ENCODE results near the gene CCDC186. TPM values are rescaled to one million over a fixed set of nuclear protein-coding genes. Genes with fewer than 3 reads are reported as not detected.
A peak's percentile ranks its signal among the peaks of the same experiment; 100 is the strongest.

CCDC186 gene
- 10 to 100 TPM; 17.3 to 19.3 TPM for total RNA-seq

DNA sequence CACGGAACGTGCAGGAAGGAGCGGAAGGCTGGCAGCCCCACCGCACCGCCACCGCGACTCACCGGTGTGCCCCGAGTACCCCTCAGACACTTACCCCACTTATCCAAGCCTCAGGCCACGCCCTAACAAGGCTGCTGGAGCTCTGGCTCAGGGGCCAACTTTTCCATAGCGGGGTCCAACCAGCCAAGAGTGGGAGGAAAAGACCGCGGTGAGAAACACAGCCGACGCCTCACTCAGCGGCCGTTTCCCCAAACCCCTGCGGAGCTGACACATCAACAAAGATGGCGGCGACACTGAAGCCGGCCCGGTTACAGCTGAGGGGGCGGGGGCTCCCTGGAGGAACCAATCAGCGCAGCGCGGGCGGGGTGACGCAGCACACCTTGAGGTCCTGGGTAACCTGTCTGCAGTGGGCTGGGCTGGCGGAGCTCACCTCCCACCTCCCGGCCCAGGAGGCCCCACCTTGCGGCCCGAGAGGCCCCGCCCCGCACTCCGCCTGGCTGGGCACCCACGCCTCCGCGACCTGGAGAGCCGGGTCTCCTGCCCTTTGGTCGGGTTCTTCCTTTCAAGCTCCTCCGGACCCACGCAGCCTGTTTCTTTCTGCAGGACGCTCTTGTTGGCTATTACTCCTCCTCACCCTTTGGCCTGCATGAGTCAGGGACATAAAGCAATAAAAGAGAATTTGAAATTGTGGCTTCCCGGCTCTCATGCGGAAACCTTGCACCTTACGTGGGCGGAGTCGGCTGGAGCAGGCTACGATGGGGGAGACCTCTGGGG lies at the start of gene CCDC186:
CCDC186 (minus strand) TSS at position 283 of the 774 bp plus-strand sequence. CDS start 10,935 bp downstream, outside the sequence.
- Mint-ChIP-seq H3K27ac (peak within 1 kb of the TSS; percentile 97), H3K27me3 (ENCODE audit: low read depth) (peaks cover 8% of the 10 kb centered on the region), H3K9me3 (no peaks in the 10 kb centered on the region), H3K36me3 (ENCODE audit: insufficient read depth in 2 of 2) (peaks cover 3 to 5% of the 10 kb centered on the region in 2 donors), H3K4me3 (peak within 1 kb of the TSS; percentile 99 to 100), H3K4me1 (ENCODE audit: low read depth) (peaks cover 41% of the 10 kb centered on the region)
- ATAC-seq (replicated peaks in 1 of 2) = peak; percentile 99
- DNase-seq = peak; percentile 98 to 99

DNA sequence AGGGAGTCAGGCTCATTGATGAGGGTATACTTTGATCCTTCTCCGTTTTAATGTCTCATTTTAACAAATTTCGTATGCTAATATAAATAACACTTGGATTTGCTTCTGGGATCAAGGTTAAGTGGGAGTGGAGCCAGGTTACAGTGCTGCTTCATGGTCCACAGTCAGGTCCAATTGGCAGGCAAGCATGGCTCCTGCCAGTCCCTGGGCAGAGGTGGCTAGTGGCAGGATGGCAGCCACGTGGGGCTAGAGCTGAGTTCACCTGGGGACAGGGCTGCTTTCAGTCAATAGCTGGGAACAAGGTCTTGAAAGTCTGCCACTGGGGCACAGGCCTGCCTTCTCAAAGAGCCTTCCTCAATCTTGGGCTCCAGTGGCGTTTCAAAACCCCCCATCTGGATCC lies 49.1 kb upstream of the CCDC186 start:
- no peaks in the 10 kb centered on the region for H3K9me3 Mint-ChIP-seq
- H3K4me1 Mint-ChIP-seq (ENCODE audit: low read depth) = no peaks in the 10 kb centered on the region
- no peak overlapping the region for H3K27ac Mint-ChIP-seq
- no peak for DNase-seq
- no peaks in the 10 kb centered on the region for H3K36me3 Mint-ChIP-seq (ENCODE audit: insufficient read depth in 2 of 2)
- peaks cover 29% of the 10 kb centered on the region for H3K27me3 Mint-ChIP-seq (ENCODE audit: low read depth)
- ATAC-seq (replicated peaks in 1 of 2) = no peak
- H3K4me3 Mint-ChIP-seq = no peak overlapping the region

DNA sequence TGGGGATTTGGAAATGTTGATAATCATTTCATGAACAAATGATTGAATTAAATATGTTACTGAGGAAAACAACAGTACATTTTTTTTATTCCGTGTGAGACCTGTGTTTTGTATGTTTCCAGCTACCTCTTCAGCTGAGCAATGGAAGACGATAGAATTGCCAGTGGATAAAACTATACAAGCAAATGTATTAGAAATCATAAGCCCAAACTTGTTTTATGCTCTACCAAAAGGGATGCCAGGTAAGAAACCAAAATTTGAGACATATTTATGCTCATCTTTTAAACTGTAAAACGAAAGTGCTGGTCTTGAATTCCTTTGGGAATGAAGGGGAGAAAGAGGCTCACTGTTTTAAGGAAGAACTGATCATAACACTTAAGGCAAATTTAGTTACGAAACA lies 47.2 kb upstream of the CCDC186 start:
- no peak overlapping the region for H3K4me3 Mint-ChIP-seq
- no peaks in the 10 kb centered on the region for H3K4me1 Mint-ChIP-seq (ENCODE audit: low read depth)
- no peaks in the 10 kb centered on the region for H3K9me3 Mint-ChIP-seq
- H3K27me3 Mint-ChIP-seq (ENCODE audit: low read depth) = peaks cover 20% of the 10 kb centered on the region
- H3K27ac Mint-ChIP-seq = no peak overlapping the region
- H3K36me3 Mint-ChIP-seq (ENCODE audit: insufficient read depth in 2 of 2) = no peaks in the 10 kb centered on the region
- no peak for ATAC-seq (replicated peaks in 1 of 2)
- no peak for DNase-seq

DNA sequence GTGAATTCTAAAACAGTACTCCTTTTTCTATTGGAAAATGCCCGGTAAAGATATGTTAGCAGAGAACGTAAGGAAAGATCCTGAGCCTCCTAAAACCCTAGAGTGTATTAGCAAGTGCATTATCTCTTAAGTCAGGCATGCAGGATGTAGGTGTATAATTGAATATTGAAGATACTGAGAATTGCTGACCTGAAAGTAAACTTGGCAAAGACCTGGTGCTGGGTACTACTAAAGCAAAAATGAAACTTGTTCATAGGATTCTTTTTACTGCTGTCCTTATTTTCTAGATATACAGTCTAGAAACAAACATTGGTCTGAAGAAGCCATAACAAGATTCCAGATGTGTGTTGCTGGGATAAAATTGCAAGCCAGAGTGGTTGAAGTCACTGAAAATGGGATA lies 46.3 kb upstream of the CCDC186 start:
- peaks cover 20% of the 10 kb centered on the region for H3K27me3 Mint-ChIP-seq (ENCODE audit: low read depth)
- H3K36me3 Mint-ChIP-seq (ENCODE audit: insufficient read depth in 2 of 2) = no peaks in the 10 kb centered on the region
- DNase-seq (no peak), ATAC-seq (replicated peaks in 1 of 2) (no peak)
- H3K27ac Mint-ChIP-seq = no peak overlapping the region
- no peak overlapping the region for H3K4me3 Mint-ChIP-seq
- no peaks in the 10 kb centered on the region for H3K9me3 Mint-ChIP-seq
- no peaks in the 10 kb centered on the region for H3K4me1 Mint-ChIP-seq (ENCODE audit: low read depth)

DNA sequence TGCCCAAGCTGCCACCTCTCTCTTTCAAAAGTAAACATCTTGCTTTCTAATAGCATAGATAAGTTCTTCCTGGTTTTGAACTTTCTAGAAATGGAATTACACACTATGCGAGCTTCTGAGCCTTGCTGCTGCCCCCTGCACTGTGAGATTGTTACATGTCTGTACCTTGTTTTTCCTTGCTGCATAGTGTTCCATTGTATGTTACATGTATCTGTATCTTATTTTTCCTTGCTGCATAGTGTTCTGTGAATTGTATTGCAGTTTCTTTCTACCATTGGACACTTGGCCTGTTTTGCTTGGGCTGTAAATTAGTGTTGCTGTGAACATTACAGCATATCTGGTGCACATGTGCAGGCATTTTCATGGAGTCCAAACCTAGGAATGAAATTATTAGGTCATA lies 41.0 kb upstream of the CCDC186 start:
- Mint-ChIP-seq H3K36me3 (ENCODE audit: insufficient read depth in 2 of 2) (no peaks in the 10 kb centered on the region), H3K27ac (no peak overlapping the region), H3K4me3 (no peak overlapping the region), H3K4me1 (ENCODE audit: low read depth) (no peaks in the 10 kb centered on the region), H3K9me3 (no peaks in the 10 kb centered on the region), H3K27me3 (ENCODE audit: low read depth) (peaks cover 2% of the 10 kb centered on the region)
- ATAC-seq (replicated peaks in 1 of 2) = no peak
- DNase-seq = no peak

DNA sequence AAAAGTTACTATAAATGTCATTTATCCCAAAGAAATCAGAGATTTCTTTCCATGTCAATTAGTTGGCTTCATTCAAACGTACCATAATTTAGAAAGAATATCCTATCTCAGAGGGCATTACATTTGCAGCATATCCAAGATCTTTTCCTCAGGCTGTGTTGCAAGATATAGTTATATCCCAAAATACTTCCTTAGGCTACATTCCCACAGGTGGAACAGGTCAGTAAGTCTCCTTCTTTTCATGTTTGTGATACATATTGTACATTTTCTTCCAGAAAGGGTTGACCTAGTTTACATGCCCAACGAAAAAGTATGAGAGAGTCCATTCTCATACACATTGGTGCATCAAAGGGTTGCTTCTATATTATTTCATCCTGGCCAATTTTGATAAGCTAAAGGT lies 38.1 kb upstream of the CCDC186 start:
- no peaks in the 10 kb centered on the region for H3K9me3 Mint-ChIP-seq
- ATAC-seq (replicated peaks in 1 of 2) = no peak
- H3K4me3 Mint-ChIP-seq = no peak overlapping the region
- no peaks in the 10 kb centered on the region for H3K27me3 Mint-ChIP-seq (ENCODE audit: low read depth)
- DNase-seq = no peak
- no peaks in the 10 kb centered on the region for H3K4me1 Mint-ChIP-seq (ENCODE audit: low read depth)
- H3K36me3 Mint-ChIP-seq (ENCODE audit: insufficient read depth in 2 of 2) = no peaks in the 10 kb centered on the region
- no peak overlapping the region for H3K27ac Mint-ChIP-seq

DNA sequence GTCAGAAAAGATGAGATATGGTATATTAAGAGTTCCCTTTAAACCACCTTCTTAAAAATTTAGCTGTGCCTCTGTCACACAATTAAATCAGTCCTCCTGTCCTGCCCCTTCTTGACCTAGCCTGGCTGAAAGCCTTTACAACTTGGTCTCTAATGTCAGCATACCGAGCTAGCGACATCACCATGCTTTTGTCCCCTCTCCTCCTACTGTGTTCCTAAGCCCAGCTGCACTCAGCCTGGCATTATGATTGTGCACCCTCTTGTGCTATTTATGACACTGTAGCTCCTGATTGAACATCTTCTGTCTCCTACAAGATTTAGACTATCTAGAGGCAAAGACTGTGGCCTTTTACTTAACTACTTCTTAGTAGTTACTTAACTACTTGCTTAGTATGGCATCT lies 34.3 kb upstream of the CCDC186 start:
- Mint-ChIP-seq H3K36me3 (ENCODE audit: insufficient read depth in 2 of 2) (no peaks in the 10 kb centered on the region), H3K9me3 (no peaks in the 10 kb centered on the region), H3K4me3 (no peak overlapping the region), H3K27ac (no peak overlapping the region), H3K4me1 (ENCODE audit: low read depth) (no peaks in the 10 kb centered on the region), H3K27me3 (ENCODE audit: low read depth) (peaks cover 12% of the 10 kb centered on the region)
- no peak for DNase-seq
- no peak for ATAC-seq (replicated peaks in 1 of 2)

DNA sequence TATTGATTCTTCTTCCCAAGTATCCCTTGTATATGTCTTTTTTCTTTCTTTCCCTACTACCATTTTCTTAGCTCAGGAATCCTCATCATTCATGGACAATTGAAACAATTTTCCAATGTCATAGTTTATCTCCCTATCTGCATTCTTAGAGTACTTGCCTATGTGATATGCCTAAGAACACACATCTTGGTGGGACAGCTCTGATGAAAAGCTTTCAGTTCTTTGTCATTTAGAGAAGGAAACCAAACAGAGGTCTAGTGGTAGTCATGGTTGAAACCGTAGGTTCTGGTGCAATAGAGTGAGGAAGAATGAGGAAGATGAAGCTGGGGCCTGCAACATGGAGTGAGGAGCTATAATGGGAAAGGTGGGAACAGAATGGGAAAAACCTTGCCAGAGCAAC lies 33.3 kb upstream of the CCDC186 start:
- no peaks in the 10 kb centered on the region for H3K36me3 Mint-ChIP-seq (ENCODE audit: insufficient read depth in 2 of 2)

DNA sequence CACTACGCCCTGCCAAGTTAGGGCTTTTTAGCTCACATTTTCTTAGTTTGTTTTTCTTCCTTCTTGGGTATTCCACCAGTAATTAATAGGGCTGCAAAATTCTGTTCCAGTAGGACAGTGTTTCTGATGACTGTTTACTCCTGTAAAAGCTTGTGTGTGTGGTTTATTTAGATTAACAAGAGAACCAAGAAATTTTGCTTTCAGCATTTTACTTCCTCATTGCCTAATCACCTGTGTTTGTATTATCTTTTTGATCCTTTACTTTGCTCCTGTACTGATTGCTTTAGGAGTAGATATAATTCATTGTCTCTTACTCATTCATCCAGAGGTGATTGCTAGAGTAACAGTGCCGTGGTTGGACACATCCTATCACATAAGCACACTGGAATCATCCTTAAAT lies 32.9 kb upstream of the CCDC186 start:
- H3K27ac Mint-ChIP-seq = no peak overlapping the region
- DNase-seq (no peak), ATAC-seq (replicated peaks in 1 of 2) (no peak)
- no peaks in the 10 kb centered on the region for H3K4me1 Mint-ChIP-seq (ENCODE audit: low read depth)
- H3K9me3 Mint-ChIP-seq = no peaks in the 10 kb centered on the region
- peaks cover 19% of the 10 kb centered on the region for H3K27me3 Mint-ChIP-seq (ENCODE audit: low read depth)
- H3K4me3 Mint-ChIP-seq = no peak overlapping the region
- no peaks in the 10 kb centered on the region for H3K36me3 Mint-ChIP-seq (ENCODE audit: insufficient read depth in 2 of 2)

More for the DNA sequence above, 33.3 kb upstream of the CCDC186 start:
- DNase-seq = no peak
- no peak overlapping the region for H3K27ac Mint-ChIP-seq
- no peaks in the 10 kb centered on the region for H3K4me1 Mint-ChIP-seq (ENCODE audit: low read depth)
- ATAC-seq (replicated peaks in 1 of 2) = no peak
- H3K4me3 Mint-ChIP-seq = no peak overlapping the region
- H3K27me3 Mint-ChIP-seq (ENCODE audit: low read depth) = peaks cover 19% of the 10 kb centered on the region
- no peaks in the 10 kb centered on the region for H3K9me3 Mint-ChIP-seq

DNA sequence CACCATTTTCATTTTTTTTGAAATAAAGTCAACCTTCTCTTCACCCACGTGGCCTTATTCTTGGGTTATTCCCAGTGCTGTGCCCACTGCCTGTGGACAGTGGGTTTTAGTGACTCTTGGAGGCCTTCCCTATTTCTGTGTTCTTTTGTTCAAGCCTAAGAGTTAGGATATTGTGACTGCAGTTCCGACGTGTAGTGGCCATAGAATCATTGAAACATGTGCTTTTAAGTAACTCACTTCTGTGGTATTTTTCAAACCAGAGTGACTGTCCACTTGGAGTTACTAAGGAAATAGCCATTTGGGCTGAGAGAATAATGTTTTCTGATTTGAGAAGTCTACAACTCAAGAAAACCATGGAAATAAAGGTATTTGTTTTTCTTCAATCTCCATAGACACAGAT lies 28.8 kb upstream of the CCDC186 start:
- Mint-ChIP-seq H3K36me3 (ENCODE audit: insufficient read depth in 2 of 2) (no peaks in the 10 kb centered on the region), H3K4me1 (ENCODE audit: low read depth) (no peaks in the 10 kb centered on the region)

DNA sequence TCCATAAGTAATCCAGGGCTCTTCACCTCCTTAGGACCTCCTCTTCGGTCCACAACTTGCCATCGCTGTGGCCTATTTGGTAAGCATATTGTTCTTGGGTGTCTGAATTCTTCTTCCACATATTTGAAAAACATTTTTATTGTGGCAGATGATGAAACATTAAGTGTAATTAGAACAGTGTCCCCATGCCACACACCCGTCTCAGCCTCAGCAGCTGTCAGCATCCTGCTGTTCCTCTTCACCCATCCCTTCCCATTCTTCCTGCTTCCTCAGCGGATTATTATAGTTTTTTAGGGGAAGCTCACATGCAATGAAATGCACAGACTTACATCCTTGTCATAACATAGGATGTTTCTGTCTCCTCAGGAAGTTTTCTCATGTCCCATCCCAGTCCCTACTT lies 25.2 kb upstream of the CCDC186 start:
- no peak overlapping the region for H3K27ac Mint-ChIP-seq
- no peaks in the 10 kb centered on the region for H3K9me3 Mint-ChIP-seq
- no peak overlapping the region for H3K4me3 Mint-ChIP-seq
- no peaks in the 10 kb centered on the region for H3K36me3 Mint-ChIP-seq (ENCODE audit: insufficient read depth in 2 of 2)
- peaks cover 13% of the 10 kb centered on the region for H3K4me1 Mint-ChIP-seq (ENCODE audit: low read depth)
- DNase-seq (no peak), ATAC-seq (replicated peaks in 1 of 2) (no peak)
- peaks cover 52% of the 10 kb centered on the region for H3K27me3 Mint-ChIP-seq (ENCODE audit: low read depth)

More for the DNA sequence above, 28.8 kb upstream of the CCDC186 start:
- H3K27me3 Mint-ChIP-seq (ENCODE audit: low read depth) = peaks cover 42% of the 10 kb centered on the region
- no peaks in the 10 kb centered on the region for H3K9me3 Mint-ChIP-seq
- ATAC-seq (replicated peaks in 1 of 2) = no peak
- no peak for DNase-seq
- no peak overlapping the region for H3K27ac Mint-ChIP-seq
- no peak overlapping the region for H3K4me3 Mint-ChIP-seq

DNA sequence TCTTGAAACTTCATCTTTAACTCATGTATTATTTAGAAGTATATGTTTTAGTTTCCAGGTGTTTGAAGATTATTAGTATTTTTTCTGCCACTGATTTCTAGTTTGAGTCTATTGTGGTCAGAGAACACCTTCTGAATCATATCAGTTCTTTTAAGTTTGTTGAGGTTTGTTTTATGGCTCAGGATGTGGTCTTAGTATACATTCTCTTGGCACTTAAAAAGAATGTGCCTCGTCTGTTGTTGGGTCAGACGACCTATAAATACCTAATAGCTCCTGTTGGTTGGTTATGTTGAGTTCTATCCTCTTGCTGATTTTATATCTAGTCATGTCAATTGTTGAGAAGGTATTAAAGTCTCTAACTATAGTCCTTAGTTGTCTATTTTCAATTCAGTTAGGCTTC lies 21.1 kb upstream of the CCDC186 start:
- no peak overlapping the region for H3K4me3 Mint-ChIP-seq
- DNase-seq (no peak), ATAC-seq (replicated peaks in 1 of 2) (peak; percentile 61 to 72)
- peaks cover 13% of the 10 kb centered on the region for H3K4me1 Mint-ChIP-seq (ENCODE audit: low read depth)
- H3K9me3 Mint-ChIP-seq = no peaks in the 10 kb centered on the region
- no peak overlapping the region for H3K27ac Mint-ChIP-seq
- peaks cover 35% of the 10 kb centered on the region for H3K27me3 Mint-ChIP-seq (ENCODE audit: low read depth)
- no peaks in the 10 kb centered on the region for H3K36me3 Mint-ChIP-seq (ENCODE audit: insufficient read depth in 2 of 2)

DNA sequence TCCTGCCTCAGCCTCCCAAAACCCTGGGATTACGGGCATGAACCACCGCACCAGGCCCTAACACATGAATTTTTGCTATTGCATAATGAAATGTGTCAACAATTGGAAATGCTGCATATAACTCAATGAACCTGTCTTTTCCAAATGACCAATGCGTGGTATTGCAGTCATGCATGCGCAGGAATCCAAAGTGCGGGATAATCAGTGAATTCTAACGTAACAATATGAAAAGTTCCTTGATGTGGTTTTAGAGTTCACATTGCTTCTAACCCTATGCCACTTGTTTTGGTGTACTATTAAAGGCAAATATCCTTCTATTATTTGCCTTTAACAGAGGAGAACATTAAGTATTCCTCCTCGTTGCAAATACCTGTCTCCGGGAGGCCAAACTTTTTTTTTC lies 15.7 kb upstream of the CCDC186 start:
- H3K36me3 Mint-ChIP-seq (ENCODE audit: insufficient read depth in 2 of 2) = no peaks in the 10 kb centered on the region
- H3K4me3 Mint-ChIP-seq = no peak overlapping the region
- no peaks in the 10 kb centered on the region for H3K4me1 Mint-ChIP-seq (ENCODE audit: low read depth)
- H3K27ac Mint-ChIP-seq = no peak overlapping the region
- DNase-seq (no peak), ATAC-seq (replicated peaks in 1 of 2) (no peak)
- peaks cover 5% of the 10 kb centered on the region for H3K27me3 Mint-ChIP-seq (ENCODE audit: low read depth)
- H3K9me3 Mint-ChIP-seq = no peaks in the 10 kb centered on the region

DNA sequence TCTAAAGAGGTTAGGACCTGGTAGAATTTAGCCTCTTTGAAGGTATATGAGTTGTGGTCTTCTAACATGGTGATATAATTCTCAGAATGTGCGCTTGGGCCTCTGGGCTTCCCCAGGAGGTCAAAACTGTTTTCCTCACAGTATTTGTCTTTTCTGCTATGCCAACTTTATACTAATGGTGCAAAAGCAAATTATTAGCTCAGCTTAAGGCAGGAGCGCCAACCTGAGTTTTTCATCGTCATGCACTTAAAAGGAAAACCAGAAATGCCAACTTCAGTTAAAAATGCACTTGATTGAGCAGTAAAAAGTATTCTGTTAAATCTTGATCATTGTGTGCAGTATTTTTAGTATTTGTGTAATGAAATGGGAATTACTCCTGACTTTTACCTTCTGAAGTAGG lies 14.9 kb upstream of the CCDC186 start:
- H3K27ac Mint-ChIP-seq = no peak overlapping the region
- no peak for ATAC-seq (replicated peaks in 1 of 2)
- H3K4me1 Mint-ChIP-seq (ENCODE audit: low read depth) = no peaks in the 10 kb centered on the region
- no peaks in the 10 kb centered on the region for H3K9me3 Mint-ChIP-seq
- no peaks in the 10 kb centered on the region for H3K36me3 Mint-ChIP-seq (ENCODE audit: insufficient read depth in 2 of 2)
- no peak for DNase-seq
- no peak overlapping the region for H3K4me3 Mint-ChIP-seq
- H3K27me3 Mint-ChIP-seq (ENCODE audit: low read depth) = peaks cover 4% of the 10 kb centered on the region

Data from activated T-cell treated with anti-CD3 and anti-CD28 coated beads, Interleukin-2, amount 50 U/mL, for 72 hours (primary cell).